Renal cortical epithelial cell (primary cell): Measurements from ENCODE around the gene PSMG3. TPM values are rescaled to one million over a fixed set of nuclear protein-coding genes. Genes with fewer than 3 reads are reported as not detected.
"Not testable (repeated sequence)": the region's sequence is repeated elsewhere in the genome, so short reads cannot be mapped to it uniquely, and the experiment has no call there.

Source experiments
- DNase-seq: peaks from one replicate; pipeline ENCODE4 v3.0.0-alpha.2; 2011; ENCODE audit warnings: low read depth
- total RNA-seq: library from RNA; depleted of rRNA; stranded (reverse); fragments of >200 nt; gene quantifications from 2 replicates; pipeline ENCODE4 v1.2.3, GENCODE V29; 2014

The PSMG3 gene
- total RNA-seq, 1 donor from 2014 or later: 12.2 TPM

- no peak for DNase-seq
Measured at GRCh38 chr7:1596181-1597043, 26.6 kb upstream of the PSMG3 start.

GRCh38 chr7:1595636-1596035 is 25.8 kb upstream of the PSMG3 start:
- DNase-seq: no peak

DNA sequence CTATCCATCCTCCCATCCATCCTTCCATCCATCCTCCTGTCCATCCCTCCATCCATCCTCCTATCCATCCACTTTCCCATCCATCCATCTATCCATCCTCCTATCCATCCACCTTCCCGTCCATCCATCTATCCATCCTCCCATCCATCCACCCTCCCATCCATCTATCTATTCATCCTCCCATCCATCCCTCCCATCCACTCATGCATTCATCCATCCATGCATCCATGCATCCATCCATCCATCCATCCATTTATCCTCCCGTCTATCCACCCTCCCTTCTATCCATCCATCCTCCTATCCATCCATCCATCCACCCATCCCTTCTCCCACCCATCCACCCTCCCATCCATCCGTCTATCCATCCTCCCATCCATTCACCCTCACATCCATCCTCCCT is 25.2 kb upstream of the PSMG3 start:
- DNase-seq: no peak

- no peak for DNase-seq
Measured at GRCh38 chr7:1593904-1594421, 24.1 kb upstream of the PSMG3 start.

- DNase-seq: no peak
Measured at GRCh38 chr7:1593091-1593866, 23.4 kb upstream of the PSMG3 start.

GRCh38 chr7:1592299-1592871 is 22.6 kb upstream of the PSMG3 start:
- DNase-seq: no peak

- no peak for DNase-seq
Measured at GRCh38 chr7:1591876-1592275, 22.0 kb upstream of the PSMG3 start.

- DNase-seq: no peak
Measured at GRCh38 chr7:1591396-1591795, 21.6 kb upstream of the PSMG3 start.

- no peak for DNase-seq
Measured at GRCh38 chr7:1590887-1591286, 21.1 kb upstream of the PSMG3 start.

DNA sequence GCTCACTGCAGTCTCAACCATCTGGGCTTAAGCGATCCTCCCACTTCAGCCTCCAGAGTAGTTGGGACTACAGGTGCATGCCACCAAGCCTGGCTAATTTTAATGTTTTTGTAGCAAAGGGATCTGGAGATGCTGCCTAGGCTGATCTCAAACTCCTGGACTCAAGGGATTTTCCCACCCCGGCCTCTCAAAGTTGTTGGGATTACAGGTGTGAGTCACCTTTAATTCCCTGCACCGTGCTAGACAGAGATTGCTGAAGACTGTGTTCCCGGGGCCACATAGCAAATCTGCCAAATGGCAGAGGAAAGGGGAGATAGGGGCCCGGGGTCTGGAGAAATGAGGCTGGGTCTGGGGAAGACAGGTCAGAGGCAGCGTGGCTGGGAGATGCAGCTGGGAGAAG is 20.6 kb upstream of the PSMG3 start:
- no peak for DNase-seq

DNA sequence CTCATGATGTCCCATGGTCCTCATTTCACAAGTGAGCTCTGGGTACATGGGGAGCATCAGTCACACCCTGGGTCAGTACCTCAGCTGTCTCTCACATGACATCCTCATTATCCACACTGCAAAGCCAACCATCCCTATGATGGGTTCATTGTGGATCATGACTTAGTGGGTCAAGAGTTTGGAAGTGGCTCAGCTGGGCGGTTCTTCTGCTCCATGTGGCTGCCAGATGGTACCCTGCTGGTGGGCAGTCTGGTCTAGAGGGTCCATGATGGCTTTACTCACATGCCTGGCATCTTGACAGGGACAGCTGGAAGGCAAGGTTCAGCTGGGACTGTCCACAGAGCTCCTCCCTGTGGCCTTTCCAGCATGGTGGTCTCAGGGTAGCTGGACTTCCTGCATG is 19.1 kb upstream of the PSMG3 start:
- no peak for DNase-seq

- DNase-seq: no peak
Measured at GRCh38 chr7:1587738-1588137, 17.9 kb upstream of the PSMG3 start.

GRCh38 chr7:1586827-1587705 is 17.2 kb upstream of the PSMG3 start:
- DNase-seq: no peak

GRCh38 chr7:1586126-1586826 is 16.4 kb upstream of the PSMG3 start:
- no peak for DNase-seq

GRCh38 chr7:1585142-1585981 is 15.5 kb upstream of the PSMG3 start:
- no peak for DNase-seq

GRCh38 chr7:1584700-1585099 is 14.9 kb upstream of the PSMG3 start:
- DNase-seq: no peak

- DNase-seq: not testable (repeated sequence)
Measured at GRCh38 chr7:1583241-1583930, 13.6 kb upstream of the PSMG3 start.

DNA sequence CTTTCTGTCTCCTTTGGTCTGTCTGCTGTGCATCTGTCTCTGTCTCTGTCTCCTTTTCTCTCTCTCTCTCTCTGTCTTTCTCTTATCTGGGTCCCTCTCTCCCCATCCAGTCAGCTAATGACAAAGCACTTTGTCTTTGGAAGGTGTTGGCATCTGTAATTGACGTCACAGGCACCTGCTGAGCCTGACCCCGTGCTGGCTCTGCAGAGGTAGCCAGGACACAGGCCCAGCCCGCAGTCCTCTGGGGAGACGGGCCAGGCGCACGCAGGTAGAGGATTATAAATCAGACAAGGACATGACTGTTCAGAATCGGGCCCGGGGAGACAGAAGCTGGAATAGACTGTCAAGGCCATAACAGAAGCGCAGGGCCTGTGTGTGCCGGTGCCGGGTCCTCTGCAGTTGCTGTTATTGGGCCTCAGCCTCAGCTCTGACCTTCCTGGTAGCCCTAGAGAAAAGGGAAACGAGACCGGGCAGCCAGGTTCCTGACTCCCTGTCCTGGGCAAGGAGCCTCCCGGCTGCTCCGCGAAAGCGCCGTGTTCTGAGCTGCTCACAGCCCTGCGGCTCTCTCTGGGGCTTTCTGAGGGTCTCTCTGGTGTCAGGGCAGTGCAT is 10.7 kb upstream of the PSMG3 start:
- DNase-seq: no peak
